C4-2B (cell line): ENCODE results near the gene PGRMC1.
"Not testable (repeated sequence)": the region's sequence is repeated elsewhere in the genome, so short reads cannot be mapped to it uniquely, and the experiment has no call there.

Experiments
- ZFX ChIP-seq: fragments of 450-650 bp; IDR thresholded peaks from 2 replicates; pipeline ENCODE4 v1.6.1; 2017
- TF ChIP-seq, protein P1 (sequence below): fragments of 450-650 bp; conservative IDR thresholded peaks from 2 replicates; pipeline ENCODE4 v1.5.1; 2017; ENCODE audit warnings: mild to moderate bottlenecking

DNA sequence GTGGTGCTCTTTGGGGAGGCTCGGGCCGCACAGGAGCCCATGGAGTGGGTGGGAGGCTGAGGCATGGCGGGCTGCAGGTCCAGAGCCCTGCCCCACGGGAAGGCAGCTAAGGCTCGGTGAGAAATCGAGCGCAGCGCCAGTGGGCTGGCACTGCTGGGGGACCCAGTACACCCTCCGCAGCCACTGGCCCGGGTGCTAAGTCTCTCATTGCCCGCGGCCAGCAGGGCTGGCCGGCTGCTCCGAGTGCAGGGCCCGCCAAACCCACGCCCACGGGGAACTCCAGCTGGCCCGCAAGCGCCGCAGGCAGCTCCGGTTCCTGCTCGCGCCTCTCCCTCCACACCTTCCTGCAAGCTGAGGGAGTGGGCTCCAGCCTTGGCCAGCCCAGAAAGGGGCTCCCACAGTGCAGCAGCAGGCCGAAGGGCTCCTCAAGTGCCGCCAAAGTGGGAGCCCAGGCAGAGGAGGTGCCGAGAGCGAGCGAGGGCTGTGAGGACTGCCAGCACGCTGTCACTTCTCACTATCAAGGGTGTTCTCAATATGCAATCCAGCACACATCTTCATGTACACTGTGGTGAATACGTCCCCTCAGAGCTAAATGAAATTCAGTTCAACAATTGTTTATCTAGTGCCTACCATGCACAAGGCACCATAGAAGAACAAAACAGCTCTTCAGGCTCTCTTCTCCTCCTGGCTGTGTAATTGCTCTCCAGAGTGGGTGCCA, 25.0 kb upstream of the PGRMC1 start:
- TF ChIP-seq, protein P1, sequence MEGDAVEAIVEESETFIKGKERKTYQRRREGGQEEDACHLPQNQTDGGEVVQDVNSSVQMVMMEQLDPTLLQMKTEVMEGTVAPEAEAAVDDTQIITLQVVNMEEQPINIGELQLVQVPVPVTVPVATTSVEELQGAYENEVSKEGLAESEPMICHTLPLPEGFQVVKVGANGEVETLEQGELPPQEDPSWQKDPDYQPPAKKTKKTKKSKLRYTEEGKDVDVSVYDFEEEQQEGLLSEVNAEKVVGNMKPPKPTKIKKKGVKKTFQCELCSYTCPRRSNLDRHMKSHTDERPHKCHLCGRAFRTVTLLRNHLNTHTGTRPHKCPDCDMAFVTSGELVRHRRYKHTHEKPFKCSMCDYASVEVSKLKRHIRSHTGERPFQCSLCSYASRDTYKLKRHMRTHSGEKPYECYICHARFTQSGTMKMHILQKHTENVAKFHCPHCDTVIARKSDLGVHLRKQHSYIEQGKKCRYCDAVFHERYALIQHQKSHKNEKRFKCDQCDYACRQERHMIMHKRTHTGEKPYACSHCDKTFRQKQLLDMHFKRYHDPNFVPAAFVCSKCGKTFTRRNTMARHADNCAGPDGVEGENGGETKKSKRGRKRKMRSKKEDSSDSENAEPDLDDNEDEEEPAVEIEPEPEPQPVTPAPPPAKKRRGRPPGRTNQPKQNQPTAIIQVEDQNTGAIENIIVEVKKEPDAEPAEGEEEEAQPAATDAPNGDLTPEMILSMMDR, result not testable (repeated sequence)
- not testable (repeated sequence) for TF ChIP-seq ZFX
